GM20000 (cell line): ENCODE measurements around the gene PHIP.

Experiments used
- DNase-seq: peaks from one replicate; pipeline ENCODE4 v3.0.0; 2012; ENCODE audit warnings: low spot score
- CTCF ChIP-seq: IDR thresholded peaks from 2 replicates; pipeline ENCODE4 v1.5.1; 2012; ENCODE audit warnings: mild to moderate bottlenecking, control low read depth; ENCODE audit errors: extremely low read depth, missing control alignments

Gene PHIP

DNA sequence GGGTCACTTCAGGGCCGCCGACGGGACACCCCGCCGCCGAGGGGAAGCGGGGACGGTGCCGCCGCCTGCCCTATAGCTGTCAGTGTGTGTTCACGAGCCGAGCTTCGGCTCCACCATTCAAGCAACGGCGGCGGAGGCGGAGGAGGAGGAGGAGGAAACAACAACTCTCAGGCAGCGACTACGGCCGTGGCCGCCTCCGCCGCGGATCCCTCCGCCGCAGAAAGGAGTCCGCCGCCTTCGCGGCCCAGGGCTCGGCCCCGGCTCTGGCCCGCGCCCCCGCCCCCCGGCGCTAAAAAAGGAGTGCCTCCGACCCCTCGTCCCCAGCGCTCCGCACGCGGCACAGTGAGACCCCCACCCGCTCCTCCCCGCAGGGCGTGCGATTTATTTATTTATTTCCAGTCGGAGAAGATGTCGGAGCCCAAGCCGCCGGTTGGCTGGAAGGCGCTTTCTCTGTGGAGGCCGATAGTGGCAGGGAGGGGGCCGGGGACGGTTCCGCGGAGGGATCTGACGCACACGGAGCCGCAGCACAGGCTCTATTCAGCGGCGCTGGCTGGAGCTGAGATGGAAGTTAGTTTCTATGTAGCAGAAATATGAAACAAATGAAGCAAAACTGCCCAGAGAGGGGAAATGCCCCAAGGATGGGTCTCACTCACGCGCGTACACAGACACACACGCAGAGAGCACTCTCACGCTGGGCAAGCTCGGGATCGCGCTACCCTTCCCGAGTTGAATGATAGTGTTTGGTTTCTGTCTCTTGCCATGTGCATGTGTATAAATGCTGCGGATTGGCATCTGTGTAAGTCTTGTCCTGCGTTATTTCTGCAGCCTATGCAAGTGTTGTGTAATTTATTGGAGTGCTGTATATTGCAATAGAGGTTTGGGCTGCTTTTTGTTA is at the start of gene PHIP:
Gene PHIP (minus strand): TSS at position 180 of the 895 bp plus-strand sequence. CDS start 186 bp downstream, outside the sequence.
- TF ChIP-seq CTCF: no peak
- DNase-seq: peak; percentile 84

GRCh38 chr6:79127660-79128059 is 49.6 kb upstream of the PHIP start:
- no peak for DNase-seq
- no peak for TF ChIP-seq CTCF

DNA sequence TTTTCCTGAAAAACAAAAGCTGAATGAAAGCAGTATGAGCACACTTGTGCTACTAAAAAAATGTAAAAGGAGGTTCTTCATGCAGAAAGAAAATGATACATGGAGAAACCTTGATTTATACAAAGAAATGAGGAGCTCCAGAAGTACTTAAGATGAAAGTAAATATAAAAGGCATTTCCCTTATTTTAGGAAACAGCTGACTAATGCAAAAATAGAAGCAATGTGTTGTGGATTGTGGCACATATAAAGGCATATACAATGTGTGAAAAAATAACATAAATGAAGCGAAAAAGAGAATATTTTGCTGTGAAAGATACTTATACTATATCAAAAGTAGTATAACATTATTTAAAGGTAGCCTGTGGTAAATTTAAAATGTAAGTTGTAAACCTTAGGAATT is 41.2 kb upstream of the PHIP start:
- TF ChIP-seq CTCF: no peak
- no peak for DNase-seq

- no peak for TF ChIP-seq CTCF
These were observed 39.7 kb upstream of the PHIP start for GRCh38 chr6:79117752-79118151.

DNA sequence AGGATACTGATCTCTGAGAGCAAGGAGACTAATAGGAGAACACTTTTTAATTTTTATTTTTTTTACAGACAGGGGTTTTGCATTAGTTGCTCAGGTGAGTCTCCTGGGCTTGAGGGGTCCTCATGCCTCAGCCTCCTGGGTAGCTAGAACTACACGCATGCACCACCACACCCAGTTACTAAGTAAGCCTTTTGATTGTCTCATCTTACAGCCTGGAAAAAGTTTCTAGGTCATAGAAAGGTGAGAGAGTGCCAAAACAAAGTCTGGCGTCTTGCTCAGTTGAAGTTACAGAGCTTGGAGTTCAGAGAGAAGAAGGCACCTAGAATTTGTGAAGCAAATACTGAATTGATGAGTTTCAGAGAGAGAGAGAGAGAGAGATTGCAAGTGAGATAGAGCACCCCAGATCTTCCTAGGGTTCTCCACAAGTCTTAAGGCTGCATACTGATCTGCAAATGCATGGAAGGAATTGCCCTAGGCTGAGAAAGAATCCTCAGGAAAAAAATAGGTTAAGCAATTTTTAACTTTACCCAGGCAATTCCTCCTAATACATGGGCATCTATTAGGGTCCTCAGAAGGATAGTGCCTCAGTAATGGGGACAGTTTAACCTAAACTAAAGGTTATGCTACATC is 37.6 kb upstream of the PHIP start:
- no peak for TF ChIP-seq CTCF

More at GRCh38 chr6:79117752-79118151, 39.7 kb upstream of the PHIP start:
- DNase-seq: no peak

GRCh38 chr6:79111549-79111948 is 33.5 kb upstream of the PHIP start:
- DNase-seq: no peak

More for the DNA sequence above, 37.6 kb upstream of the PHIP start:
- DNase-seq: no peak

More at GRCh38 chr6:79111549-79111948, 33.5 kb upstream of the PHIP start:
- TF ChIP-seq CTCF: no peak
